PC-9 (cell line): ENCODE measurements around the gene FRMD6. TPM values are rescaled to one million over a fixed set of nuclear protein-coding genes. Genes with fewer than 3 reads are reported as not detected.

Source experiments
- BruUV-seq: library from RNA; stranded (reverse); fragments of 400-500 nt; replicated peaks from 2 replicates; lab custom pipeline; 2021; lab: Mats Ljungman, UMichigan
- CTCF ChIA-PET: fragments of 300-600 bp; sonication (Branson Sonifier 250); formaldehyde crosslinking; loops from one replicate; lab custom pipeline; 2022; ENCODE audit warnings: antibody characterized with exemption; lab: Charles Lee
- POLR2A ChIA-PET: fragments of 300-600 bp; sonication (Branson Sonifier 250); formaldehyde crosslinking; loops from one replicate; lab custom pipeline; 2022; ENCODE audit warnings: antibody characterized with exemption; ENCODE audit not compliant: unreplicated experiment; lab: Charles Lee
- DNase-seq, 2 experiments: peaks; one replicate each; pipeline versions ENCODE4 v3.0.0 to v3.0.0-alpha.2; 2015 to 2022; ENCODE audit warnings: mixed read lengths in 1 of 2
- H2AFZ ChIP-seq: fragments of 200-600 bp; sonication (generic); 2 replicates; pipeline ENCODE4 v1.8.1; 2017; ENCODE audit warnings: antibody characterized with exemption
- H3F3A ChIP-seq: fragments of 200-600 bp; sonication (generic); 2 replicates; pipeline ENCODE4 v1.8.1; 2017; ENCODE audit warnings: antibody characterized with exemption, mild to moderate bottlenecking, low read depth; ENCODE audit not compliant: insufficient read depth
- H3K27ac ChIP-seq: fragments of 200-600 bp; sonication (generic); 2 replicates; pipeline ENCODE4 v1.6.1; 2016; ENCODE audit warnings: mixed run types
- H3K27me3 ChIP-seq: fragments of 200-600 bp; sonication (generic); 2 replicates; pipeline ENCODE4 v1.6.1; 2016; ENCODE audit warnings: low read depth, mixed run types; ENCODE audit not compliant: insufficient read depth
- H3K36me3 ChIP-seq: fragments of 200-600 bp; sonication (generic); 2 replicates; pipeline ENCODE4 v1.6.1; 2016; ENCODE audit warnings: low read depth, mixed run types
- H3K4me1 ChIP-seq: fragments of 200-600 bp; sonication (generic); replicated peaks from 2 replicates; pipeline ENCODE4 v1.6.1; 2016; ENCODE audit warnings: mixed run types; ENCODE audit not compliant: insufficient read depth
- H3K4me2 ChIP-seq: fragments of 200-600 bp; sonication (generic); 2 replicates; pipeline ENCODE4 v1.6.1; 2017; ENCODE audit warnings: mixed run types
- H3K4me3 ChIP-seq: fragments of 200-600 bp; sonication (generic); 2 replicates; pipeline ENCODE4 v1.6.1; 2016; ENCODE audit warnings: mixed run types
- H3K79me2 ChIP-seq: fragments of 200-600 bp; sonication (generic); 2 replicates; pipeline ENCODE4 v1.6.1; 2017; ENCODE audit warnings: low read depth, mixed run types
- H3K9me2 ChIP-seq: fragments of 200-600 bp; sonication (generic); 2 replicates; pipeline ENCODE4 v1.8.1; 2017; ENCODE audit warnings: mild to moderate bottlenecking; ENCODE audit not compliant: insufficient read depth
- H3K9me3 ChIP-seq: fragments of 200-600 bp; sonication (generic); 2 replicates; pipeline ENCODE4 v1.8.1; 2016; ENCODE audit warnings: low read depth; ENCODE audit not compliant: insufficient read depth
- H4K20me1 ChIP-seq: fragments of 200-600 bp; sonication (generic); 2 replicates; pipeline ENCODE4 v1.8.1; 2017; ENCODE audit not compliant: insufficient read depth
- EZH2 ChIP-seq: fragments of 200-600 bp; sonication (generic); IDR thresholded peaks from 2 replicates; pipeline ENCODE4 v1.8.0; 2017; ENCODE audit warnings: antibody characterized with exemption, low read depth
- intact Hi-C: fragments of 100-400 bp; cut with micrococcal nuclease; formaldehyde crosslinking; loops from one replicate; pipeline ENCODE4 v1.10.0; 2022; ENCODE audit not compliant: unreplicated experiment
- total RNA-seq: library from RNA; stranded (reverse); gene quantifications from 2 replicates; pipeline ENCODE4 v1.2.3, GENCODE V29; 2021
- TF ChIP-seq, protein P1 (sequence below): fragments of 200-600 bp; sonication (generic); conservative IDR thresholded peaks from 2 replicates; pipeline ENCODE4 v1.6.1; 2017; ENCODE audit warnings: mixed run types, antibody characterized with exemption, mild to moderate bottlenecking, moderate library complexity

Gene FRMD6
- total RNA-seq, 1 experiment from 2014 or later = 42.9 TPM

DNA sequence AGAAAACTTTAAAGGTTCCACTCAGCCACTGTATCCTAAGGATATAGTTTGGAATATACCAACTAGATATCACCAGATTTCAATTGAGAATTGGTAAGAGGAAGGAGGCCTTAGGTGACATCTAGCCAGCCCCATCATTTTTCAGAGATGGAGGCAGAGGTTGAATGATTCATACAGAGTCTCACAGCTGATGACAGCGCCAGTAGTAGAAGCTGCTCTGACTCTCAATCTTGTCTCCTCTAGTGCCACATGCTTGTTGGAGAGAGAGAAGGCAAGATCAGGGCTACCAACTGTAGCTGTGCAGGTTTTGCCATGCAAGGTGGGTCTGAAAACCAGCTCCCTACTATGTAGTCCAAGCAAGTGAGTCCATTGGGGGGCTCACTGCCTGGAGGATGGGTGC, 6.1 kb downstream of the FRMD6 start:
- Histone ChIP-seq H4K20me1 (0 out of 2 replicates have a peak, but pooled peaks cover 9% of the 10 kb centered on the region), H3K4me2 (no peak overlapping the region), H3K9me3 (peaks cover 7% of the 10 kb centered on the region), H3K27ac (no peak overlapping the region), H2AFZ (no peak overlapping the region), H3K27me3 (no peaks in the 10 kb centered on the region), H3F3A (peaks cover 9% of the 10 kb centered on the region; the same call in 1 of the 2 replicates), H3K9me2 (no peaks in the 10 kb centered on the region), H3K79me2 (peaks cover 100% of the 10 kb centered on the region), H3K36me3 (peaks cover 37% of the 10 kb centered on the region; the same call in 1 of the 2 replicates), H3K4me1 (peaks cover 30% of the 10 kb centered on the region), H3K4me3 (no peak overlapping the region)
- ChIA-PET CTCF (no interaction called here), POLR2A (no interaction called here)
- DNase-seq = no peak
- no TSS peak for BruUV-seq
- TF ChIP-seq, protein P1, sequence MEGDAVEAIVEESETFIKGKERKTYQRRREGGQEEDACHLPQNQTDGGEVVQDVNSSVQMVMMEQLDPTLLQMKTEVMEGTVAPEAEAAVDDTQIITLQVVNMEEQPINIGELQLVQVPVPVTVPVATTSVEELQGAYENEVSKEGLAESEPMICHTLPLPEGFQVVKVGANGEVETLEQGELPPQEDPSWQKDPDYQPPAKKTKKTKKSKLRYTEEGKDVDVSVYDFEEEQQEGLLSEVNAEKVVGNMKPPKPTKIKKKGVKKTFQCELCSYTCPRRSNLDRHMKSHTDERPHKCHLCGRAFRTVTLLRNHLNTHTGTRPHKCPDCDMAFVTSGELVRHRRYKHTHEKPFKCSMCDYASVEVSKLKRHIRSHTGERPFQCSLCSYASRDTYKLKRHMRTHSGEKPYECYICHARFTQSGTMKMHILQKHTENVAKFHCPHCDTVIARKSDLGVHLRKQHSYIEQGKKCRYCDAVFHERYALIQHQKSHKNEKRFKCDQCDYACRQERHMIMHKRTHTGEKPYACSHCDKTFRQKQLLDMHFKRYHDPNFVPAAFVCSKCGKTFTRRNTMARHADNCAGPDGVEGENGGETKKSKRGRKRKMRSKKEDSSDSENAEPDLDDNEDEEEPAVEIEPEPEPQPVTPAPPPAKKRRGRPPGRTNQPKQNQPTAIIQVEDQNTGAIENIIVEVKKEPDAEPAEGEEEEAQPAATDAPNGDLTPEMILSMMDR = no peak
- TF ChIP-seq EZH2 = no peak
- intact Hi-C loops = no loop called here

DNA sequence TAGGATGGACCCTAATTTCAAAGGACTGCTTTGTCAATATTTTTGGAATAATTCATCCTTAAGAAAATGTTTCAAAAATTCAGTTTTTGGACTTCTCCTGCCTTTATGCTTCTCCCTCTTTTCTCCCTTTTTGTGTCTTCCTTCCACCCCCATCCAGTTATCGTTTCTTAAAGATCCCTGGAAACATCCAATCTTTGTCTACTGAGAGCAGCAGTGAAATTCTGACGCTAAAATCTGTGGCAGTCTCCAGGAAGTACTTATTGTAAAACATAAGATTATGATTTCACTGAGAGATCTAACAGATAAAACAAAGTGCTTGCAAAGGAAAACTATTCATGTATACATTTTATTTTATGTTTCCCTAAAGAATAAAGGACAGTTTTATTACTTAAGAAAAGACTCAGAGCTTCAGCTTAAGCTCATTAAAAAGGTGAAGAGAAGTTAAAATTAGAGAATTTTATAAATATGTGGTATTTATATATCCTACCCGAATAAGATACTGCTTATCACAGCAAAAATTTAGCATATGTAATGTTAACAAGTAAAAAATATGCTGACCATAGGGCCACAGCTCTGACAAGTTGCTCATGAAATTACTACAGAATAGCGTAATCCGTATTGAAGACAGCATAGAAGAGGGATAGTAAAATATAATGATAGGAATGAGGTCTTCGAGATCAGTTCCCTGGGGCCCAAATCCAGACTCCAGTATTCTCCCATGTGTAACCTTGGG, 6.9 kb downstream of the FRMD6 start:
- Histone ChIP-seq H4K20me1 (peaks cover 9% of the 10 kb centered on the region; the same call in 1 of the 2 replicates), H3K36me3 (peaks cover 37% of the 10 kb centered on the region; the same call in 1 of the 2 replicates), H3K4me2 (no peak overlapping the region)

GRCh38 chr14:51660741-51661140, 9.0 kb downstream of the FRMD6 start:
- POLR2A ChIA-PET = no interaction called here
- Histone ChIP-seq H3K27me3 (no peaks in the 10 kb centered on the region), H3K4me3 (no peak overlapping the region), H3K36me3 (peaks cover 38% of the 10 kb centered on the region), H3F3A (no peaks in the 10 kb centered on the region), H4K20me1 (peaks cover 4% of the 10 kb centered on the region; the same call in 1 of the 2 replicates), H3K9me3 (peaks cover 9% of the 10 kb centered on the region), H3K79me2 (peaks cover 100% of the 10 kb centered on the region), H3K4me1 (peaks cover 5% of the 10 kb centered on the region; the same call in 1 of the 2 replicates), H3K9me2 (no peaks in the 10 kb centered on the region), H2AFZ (no peak overlapping the region), H3K27ac (no peak overlapping the region), H3K4me2 (no peak overlapping the region)
- CTCF ChIA-PET = no interaction called here
- no peak for TF ChIP-seq EZH2
- TF ChIP-seq, protein P1 = no peak
- no peak for DNase-seq
- BruUV-seq = no TSS peak
- intact Hi-C loops = no loop called here

More for the DNA sequence above, 6.9 kb downstream of the FRMD6 start:
- peaks cover under 1% of the 10 kb centered on the region; the same call in 1 of the 2 replicates for H3F3A ChIP-seq
- peaks cover 9% of the 10 kb centered on the region for H3K9me3 ChIP-seq
- POLR2A ChIA-PET = no interaction called here
- H3K27ac ChIP-seq = no peak overlapping the region
- CTCF ChIA-PET = interaction anchor here (0.6 kb wide), 1 partner anchor 375 kb away, joined by 3 read pairs; no protein-coding TSS in a partner anchor
- no peak overlapping the region for H2AFZ ChIP-seq
- TF ChIP-seq EZH2 = no peak
- TF ChIP-seq, protein P1 = no peak
- no TSS peak for BruUV-seq
- peaks cover 26% of the 10 kb centered on the region for H3K4me1 ChIP-seq
- no peaks in the 10 kb centered on the region for H3K27me3 ChIP-seq
- no peak overlapping the region for H3K4me3 ChIP-seq
- H3K9me2 ChIP-seq = no peaks in the 10 kb centered on the region
- no peak for DNase-seq
- intact Hi-C loops = no loop called here
- peaks cover 100% of the 10 kb centered on the region for H3K79me2 ChIP-seq
